B cell (primary cell): Measurements from ENCODE around the gene CHMP1B. TPM values are rescaled to one million over a fixed set of nuclear protein-coding genes. Genes with fewer than 3 reads are reported as not detected.

Experiments
- ATAC-seq: fragments of 200-7000 bp; cut with Tn5 transposase; one replicate; pipeline ENCODE4 v1.10.0; 2021; ENCODE audit warnings: low read depth, mild to moderate bottlenecking, moderate number of reproducible peaks, moderate library complexity
- CTCF ChIA-PET: fragments of 350-600 bp; sonication (Branson Sonifier 250); formaldehyde crosslinking; loops from one replicate; lab custom pipeline; 2021; ENCODE audit warnings: antibody characterized with exemption, inconsistent platforms; lab: Charles Lee
- POLR2A ChIA-PET: fragments of 350-600 bp; sonication (Branson Sonifier 250); formaldehyde crosslinking; loops from one replicate; lab custom pipeline; 2021; ENCODE audit warnings: antibody characterized with exemption; lab: Charles Lee
- DNase-seq: peaks from one replicate; pipeline ENCODE4 v3.0.0; 2013
- H2AFZ ChIP-seq: 2 replicates; pipeline ENCODE4 v1.6.1; 2012; ENCODE audit warnings: mild to moderate bottlenecking, low read depth, low read length; ENCODE audit not compliant: insufficient read depth, poor library complexity, severe bottlenecking
- H3K27ac ChIP-seq, 2 donors: 1 replicate in 1 of 2; 2 replicates in 1 of 2; pipeline ENCODE4 v1.5.1; 2012 to 2013; ENCODE audit warnings: low read length in 2 of 2, mild to moderate bottlenecking in 2 of 2, moderate library complexity in 1 of 2
- H3K27me3 ChIP-seq, 4 experiments: fragments of 200-600 bp in 1 of 4; sonication (generic) in 1 of 4; replicated peaks in 1 of 4; 1 replicate in 2 of 4; 2 replicates in 2 of 4; pipeline versions ENCODE4 v1.6.1 to v1.7.0; 2013 to 2016; ENCODE audit warnings: low read length in 3 of 4, mild to moderate bottlenecking in 2 of 4, mixed read lengths in 1 of 4, moderate library complexity in 1 of 4; ENCODE audit not compliant: insufficient read depth in 4 of 4, control insufficient read depth in 3 of 4; ENCODE audit errors: control extremely low read depth in 1 of 4
- H3K36me3 ChIP-seq, 2 experiments: replicated peaks in 1 of 2; 1 replicate in 1 of 2; 2 replicates in 1 of 2; pipeline versions ENCODE4 v1.6.1 to v1.7.1; 2013; ENCODE audit warnings: low read length in 1 of 2; ENCODE audit not compliant: insufficient read depth in 2 of 2, control insufficient read depth in 1 of 2; ENCODE audit errors: control extremely low read depth in 1 of 2, extremely low read depth in 1 of 2
- H3K4me1 ChIP-seq, 2 donors: fragments of 200-600 bp in 1 of 2; sonication (generic) in 1 of 2; 1 replicate in 1 of 2; 2 replicates in 1 of 2; pipeline versions ENCODE4 v1.5.1 to v1.6.1; 2013 to 2017; ENCODE audit warnings: low read length in 2 of 2; ENCODE audit not compliant: control insufficient read depth in 2 of 2, insufficient read depth in 2 of 2
- H3K4me2 ChIP-seq: replicated peaks from 2 replicates; pipeline ENCODE3; 2012; ENCODE audit warnings: mild to moderate bottlenecking, low read depth, low read length; ENCODE audit not compliant: poor library complexity, severe bottlenecking
- H3K4me3 ChIP-seq, 5 experiments: fragments of 200-600 bp in 1 of 5; sonication (generic) in 1 of 5; 1 replicate in 3 of 5; 2 replicates in 2 of 5; pipeline versions ENCODE4 v1.5.1 to v1.7.0; 2011 to 2016; ENCODE audit warnings: low read length in 4 of 5, mild to moderate bottlenecking in 4 of 5, low read depth in 2 of 5, control low read depth in 1 of 5, moderate library complexity in 1 of 5; ENCODE audit not compliant: insufficient read depth in 1 of 5; ENCODE audit errors: control extremely low read depth in 1 of 5, extremely low read depth in 1 of 5
- H3K79me2 ChIP-seq: fragments of 200-600 bp; sonication (generic); one replicate; pipeline ENCODE4 v1.6.0; 2016; ENCODE audit warnings: low read length; ENCODE audit not compliant: control insufficient read depth, insufficient read depth
- H3K9ac ChIP-seq: fragments of 200-600 bp; sonication (generic); 2 replicates; pipeline ENCODE4 v1.6.1; 2017; ENCODE audit warnings: mild to moderate bottlenecking, low read length, moderate library complexity
- H3K9me3 ChIP-seq, 3 donors: one replicate each; pipeline versions ENCODE4 v1.6.1 to v1.7.1; 2013; ENCODE audit warnings: low read length in 2 of 3; ENCODE audit not compliant: control insufficient read depth in 2 of 3, insufficient read depth in 1 of 3; ENCODE audit errors: control extremely low read depth in 1 of 3
- H4K20me1 ChIP-seq: 2 replicates; pipeline ENCODE4 v1.6.0; 2012; ENCODE audit warnings: mild to moderate bottlenecking, low read length; ENCODE audit not compliant: insufficient read depth, control insufficient read depth, poor library complexity, severe bottlenecking
- H3K27ac Mint-ChIP-seq: one replicate; pipeline ENCODE4 v1.8.0; 2021; ENCODE audit warnings: mixed read lengths
- H3K27me3 Mint-ChIP-seq: one replicate; pipeline ENCODE4 v1.8.0; 2021; ENCODE audit warnings: mixed read lengths
- H3K4me1 Mint-ChIP-seq: one replicate; pipeline ENCODE4 v1.8.0; 2021; ENCODE audit warnings: mixed read lengths
- H3K4me3 Mint-ChIP-seq: one replicate; pipeline ENCODE4 v1.8.0; 2021; ENCODE audit warnings: mixed read lengths
- H3K9me3 Mint-ChIP-seq: one replicate; pipeline ENCODE4 v1.8.0; 2022; ENCODE audit warnings: mixed read lengths; ENCODE audit not compliant: insufficient read depth
- CTCF ChIP-seq: fragments of 200-600 bp; IDR thresholded peaks from one replicate; pipeline ENCODE4 v1.8.0; 2022; ENCODE audit warnings: antibody characterized with exemption, mild to moderate bottlenecking
- EZH2 ChIP-seq: IDR thresholded peaks from 2 replicates; pipeline ENCODE4 v1.6.1; 2012; ENCODE audit warnings: borderline replicate concordance, low read depth, mild to moderate bottlenecking, moderate library complexity, low read length; ENCODE audit not compliant: insufficient read depth, poor library complexity, severe bottlenecking
- WGBS: methylation state at CpG from one replicate; pipeline ENCODE4 v1.1.5; 2013; ENCODE audit warnings: missing lambda C conversion rate; ENCODE audit not compliant: insufficient coverage; 5-methylcytosine and 5-hydroxymethylcytosine counted together
- intact Hi-C: fragments of 100-400 bp; cut with micrococcal nuclease; formaldehyde crosslinking; loops from one replicate; pipeline ENCODE4 v1.10.0; 2022
- polyA minus RNA-seq: library from RNA; depleted of rRNA, polyadenylated mRNA; stranded (reverse); fragments of >200 nt; gene quantifications from 2 replicates; pipeline ENCODE4 v1.2.3, GENCODE V29; 2012
- polyA plus RNA-seq: library from polyadenylated mRNA; depleted of rRNA; stranded (reverse); fragments of >200 nt; gene quantifications from 2 replicates; pipeline ENCODE4 v1.2.3, GENCODE V29; 2012
- total RNA-seq, 2 donors: library from RNA; stranded (reverse); fragments of 120-200 nt in 1 of 2; gene quantifications; 1 replicate in 1 of 2; 2 replicates in 1 of 2; pipeline versions ENCODE4 v1.2.3 to v1.2.4, GENCODE V29; 2013 to 2022

The CHMP1B gene
- total RNA-seq (52.2 and 55.4 TPM in 2 replicates), polyA plus RNA-seq (86.0 and 108 TPM in 2 replicates), polyA minus RNA-seq (115 and 150 TPM in 2 replicates)
- 79.9 TPM for total RNA-seq (2013)

GRCh38 chr18:11851146-11851805 lies at the start of gene CHMP1B:
Gene CHMP1B (plus strand): TSS chr18:11851413. CDS start chr18:11851512, 99 bp downstream.
- peak within 1 kb of the TSS; percentile 82 for H3K4me2 ChIP-seq
- ChIA-PET POLR2A (interaction anchor here (0.6 to 1.3 kb wide), 2 partner anchors 129 to 130 kb away, joined by 3 to 4 read pairs; partner anchors contain the start of gene IMPA2), CTCF (interaction anchor here (2.2 to 4.0 kb wide), 2 partner anchors 87 to 144 kb away, joined by 9 to 20 read pairs; no protein-coding TSS in a partner anchor)
- H3K27me3 Mint-ChIP-seq = no peaks in the 10 kb centered on the region
- H3K4me3 Mint-ChIP-seq = peak within 1 kb of the TSS; percentile 100
- peaks cover 25% of the 10 kb centered on the region for H3K79me2 ChIP-seq
- H3K4me1 Mint-ChIP-seq = peaks cover 34% of the 10 kb centered on the region
- H2AFZ ChIP-seq = peak within 1 kb of the TSS; percentile 62
- H3K9me3 Mint-ChIP-seq = no peaks in the 10 kb centered on the region
- H3K4me3 ChIP-seq = peak within 1 kb of the TSS; percentile 85 to 100 (median 98)
- peak; percentile 98 for DNase-seq
- H3K27me3 ChIP-seq = no peaks in the 10 kb centered on the region
- H3K4me1 ChIP-seq = peaks cover 28 to 31% of the 10 kb centered on the region in 2 donors
- no peak for TF ChIP-seq EZH2
- TF ChIP-seq CTCF = no peak
- under 1% methylated on average over 53 of the region's 53 CpGs for WGBS
- no peaks in the 10 kb centered on the region for H3K9me3 ChIP-seq
- intact Hi-C loops = loop anchor here (1.0 to 5.0 kb wide), 7 partner anchors 32 to 1938 kb away; partner anchors contain the start of genes CEP76, IMPA2, MPPE1 and PSMG2
- H3K36me3 ChIP-seq = peaks cover 0 to 13% of the 10 kb centered on the region in 2 experiments
- H3K9ac ChIP-seq = peak within 1 kb of the TSS; percentile 100
- peaks cover 20% of the 10 kb centered on the region for H4K20me1 ChIP-seq
- H3K27ac ChIP-seq = peak within 1 kb of the TSS; percentile 93 to 97
- peak within 1 kb of the TSS; percentile 99 for H3K27ac Mint-ChIP-seq
- ATAC-seq = peak; percentile 94

- DNase-seq (no peak), ATAC-seq (no peak)
- intact Hi-C loops = no loop called here
- ChIA-PET CTCF (no interaction called here), POLR2A (no interaction called here)
- 83% methylated on average over 2 of the region's 4 CpGs for WGBS
- no peak overlapping the region for H3K4me3 ChIP-seq
- H3K27me3 ChIP-seq = no peaks in the 10 kb centered on the region
- Mint-ChIP-seq H3K4me1 (no peaks in the 10 kb centered on the region), H3K4me3 (no peak overlapping the region), H3K27me3 (peaks cover 3% of the 10 kb centered on the region), H3K9me3 (no peaks in the 10 kb centered on the region), H3K27ac (no peak overlapping the region)
- H3K36me3 ChIP-seq = no peaks in the 10 kb centered on the region
- no peak overlapping the region for H2AFZ ChIP-seq
- H3K9ac ChIP-seq = no peak overlapping the region
- no peak overlapping the region for H3K27ac ChIP-seq
- no peaks in the 10 kb centered on the region for H3K4me1 ChIP-seq
- H3K4me2 ChIP-seq = no peak overlapping the region
- no peaks in the 10 kb centered on the region for H4K20me1 ChIP-seq
- TF ChIP-seq EZH2 (no peak), CTCF (no peak)
- no peaks in the 10 kb centered on the region for H3K9me3 ChIP-seq
- no peaks in the 10 kb centered on the region for H3K79me2 ChIP-seq
Measured at GRCh38 chr18:11801573-11801972, 49.6 kb upstream of the CHMP1B start.
